CD4-positive, alpha-beta T cell treated with Interleukin-2 at 100 ng/mL for 4 hours (primary cell): Measurements from ENCODE around the gene WNT8A.

Experiments
- DNase-seq: peaks from one replicate; pipeline ENCODE4 v3.0.0-alpha.2; 2020; ENCODE audit warnings: low spot score

The WNT8A gene

DNA sequence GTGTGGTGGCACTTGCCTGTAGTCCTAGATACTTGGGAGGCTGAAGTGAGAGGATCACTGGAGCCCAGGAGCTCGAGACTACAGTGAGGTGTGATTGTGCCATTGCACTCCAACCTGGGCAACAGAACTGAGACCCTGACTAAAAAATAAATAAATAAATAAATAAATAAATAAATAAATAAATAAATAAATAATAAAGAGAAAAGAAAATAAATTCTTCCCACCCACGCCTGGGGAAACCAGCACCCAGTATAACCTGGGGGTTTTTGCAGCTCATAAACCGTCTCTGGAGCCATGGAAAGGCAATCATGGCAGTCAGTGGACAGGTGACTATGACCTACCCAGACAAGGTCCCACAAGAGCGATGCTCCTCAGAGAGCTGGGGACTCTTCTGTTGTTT lies 7.9 kb downstream of the WNT8A start:
- DNase-seq, result no peak

DNA sequence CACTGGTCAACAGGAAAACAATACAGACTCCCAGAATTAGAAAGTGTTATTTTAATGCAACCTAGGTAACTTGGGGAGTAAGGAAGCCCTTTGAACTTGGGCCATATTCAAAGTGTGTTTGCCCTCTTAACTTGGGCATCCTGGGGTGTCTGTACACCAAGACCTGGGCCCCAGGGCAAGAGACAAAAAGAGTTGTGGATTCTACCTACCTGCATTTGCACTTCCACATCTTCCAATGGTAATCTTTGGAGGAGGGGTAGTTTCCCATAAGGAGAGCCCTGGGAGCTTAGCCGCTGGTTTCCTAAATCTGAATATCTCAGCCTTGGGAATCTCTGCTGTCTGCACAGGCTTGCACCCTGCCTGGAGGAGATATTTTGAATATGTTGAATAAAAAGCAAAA lies 8.5 kb downstream of the WNT8A start:
- no peak for DNase-seq

DNA sequence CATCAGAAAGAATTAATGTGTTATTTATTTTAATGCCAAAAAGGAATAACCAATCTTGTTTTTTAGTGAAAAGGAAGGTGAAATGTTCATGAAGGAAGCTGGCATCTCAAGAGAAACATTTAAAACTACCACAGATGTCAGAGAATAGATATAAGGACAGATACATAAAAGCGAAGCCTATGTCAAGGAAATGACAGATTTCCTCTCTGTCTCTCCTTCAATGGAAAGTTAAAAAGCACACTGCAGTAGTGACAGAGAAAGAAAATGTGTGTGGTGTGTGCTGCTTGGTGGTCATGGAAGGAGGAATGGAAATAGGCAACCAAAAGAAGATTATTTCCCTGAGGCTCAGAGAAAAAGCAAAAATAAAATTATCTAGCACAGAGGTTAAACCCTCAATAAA lies 9.2 kb downstream of the WNT8A start:
- no peak for DNase-seq

DNA sequence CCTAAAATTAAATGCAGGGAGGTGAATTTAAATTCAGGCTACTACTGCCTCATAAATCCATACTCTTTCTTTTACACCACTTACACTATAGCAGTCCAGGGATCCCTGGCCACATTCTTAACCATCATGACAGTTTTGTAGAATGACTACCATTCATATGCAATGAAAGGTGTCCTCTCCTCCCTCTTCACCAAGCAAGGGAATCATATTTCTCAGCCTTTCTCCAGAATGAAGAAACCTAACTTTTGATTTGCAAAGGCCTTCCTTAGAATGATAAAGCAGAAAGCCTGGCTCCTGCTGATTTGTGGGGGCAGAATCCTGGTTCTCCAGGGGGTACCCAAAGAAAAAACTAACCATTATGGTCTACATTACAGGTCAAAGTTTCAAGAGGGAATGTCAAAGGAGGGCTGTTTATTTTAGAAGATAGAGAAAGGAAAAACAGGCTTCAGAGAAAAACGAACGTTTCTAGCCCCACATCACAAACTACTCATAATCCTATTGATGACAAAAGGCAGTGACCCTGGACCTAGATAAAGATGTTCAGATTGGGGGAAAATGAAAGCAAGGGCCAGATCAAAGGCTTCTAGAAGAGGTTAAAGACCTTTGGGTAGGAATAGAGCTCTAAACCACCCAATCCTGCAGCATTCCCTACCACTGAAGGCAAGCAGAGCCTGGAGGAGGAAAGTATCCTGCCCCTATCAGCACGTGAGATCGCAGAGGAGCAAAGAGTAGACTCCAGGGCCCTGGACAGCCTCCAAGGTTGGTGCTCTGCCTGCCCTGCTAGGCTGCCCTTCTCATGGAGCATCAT lies 11.5 kb downstream of the WNT8A start:
- no peak for DNase-seq

DNA sequence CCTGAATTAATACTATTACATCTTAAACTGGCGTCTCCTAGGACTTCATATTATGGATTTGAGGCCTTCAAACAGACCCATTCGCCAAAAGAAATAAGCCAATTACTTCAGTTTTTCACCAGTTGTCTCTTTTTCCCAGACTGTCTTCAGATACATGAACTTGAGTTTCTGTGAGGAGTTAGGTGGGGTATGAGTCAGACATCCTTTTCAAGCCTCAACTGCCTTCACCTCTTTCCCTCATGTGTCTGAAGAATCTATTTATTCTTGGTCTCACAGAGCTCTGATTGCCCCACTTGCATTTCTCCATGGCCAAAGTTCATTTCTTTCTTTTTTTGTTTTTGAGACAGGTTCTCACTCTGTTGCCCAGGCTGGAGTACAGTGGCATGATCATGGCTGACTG lies 12.5 kb downstream of the WNT8A start:
- no peak for DNase-seq

DNA sequence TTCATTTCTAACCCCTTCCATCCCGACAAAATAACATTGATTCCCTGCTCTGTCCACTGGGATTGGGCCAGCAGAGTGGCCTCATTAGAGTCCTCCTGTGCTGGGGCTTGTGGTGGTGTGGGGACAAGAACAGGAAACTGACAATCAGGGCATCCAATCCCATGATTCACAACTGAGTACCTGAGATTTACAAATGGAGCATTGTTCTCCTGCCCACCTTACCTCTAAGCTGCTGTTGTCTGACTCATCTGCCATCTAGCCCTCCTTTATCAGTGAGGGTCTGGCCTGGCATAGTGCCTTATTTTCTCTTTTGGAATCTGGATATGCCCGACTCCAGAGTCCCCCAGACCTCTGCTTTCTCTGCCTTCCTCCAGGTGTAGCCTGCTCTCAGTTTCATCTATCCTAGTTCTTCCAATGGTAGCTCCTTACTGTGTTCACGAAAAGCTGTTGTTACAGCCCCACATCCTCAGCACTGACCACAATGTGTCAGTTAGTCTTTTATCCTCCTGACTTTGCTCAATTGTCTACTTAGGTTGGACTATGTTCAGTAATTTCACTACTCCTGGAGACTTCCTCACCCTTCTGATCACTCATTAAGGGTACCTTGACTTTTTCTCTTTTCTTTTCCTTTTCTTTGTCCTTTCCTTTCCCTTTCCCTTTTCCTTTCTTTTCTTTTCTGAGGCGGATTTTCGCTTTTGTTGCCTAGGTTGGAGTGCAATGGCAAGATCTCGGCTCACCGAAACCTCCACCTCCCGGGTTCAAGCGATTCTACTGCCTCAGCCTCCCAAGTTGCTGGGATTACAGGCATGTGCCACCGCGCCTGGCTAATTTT lies 13.4 kb downstream of the WNT8A start:
- DNase-seq, result no peak

DNA sequence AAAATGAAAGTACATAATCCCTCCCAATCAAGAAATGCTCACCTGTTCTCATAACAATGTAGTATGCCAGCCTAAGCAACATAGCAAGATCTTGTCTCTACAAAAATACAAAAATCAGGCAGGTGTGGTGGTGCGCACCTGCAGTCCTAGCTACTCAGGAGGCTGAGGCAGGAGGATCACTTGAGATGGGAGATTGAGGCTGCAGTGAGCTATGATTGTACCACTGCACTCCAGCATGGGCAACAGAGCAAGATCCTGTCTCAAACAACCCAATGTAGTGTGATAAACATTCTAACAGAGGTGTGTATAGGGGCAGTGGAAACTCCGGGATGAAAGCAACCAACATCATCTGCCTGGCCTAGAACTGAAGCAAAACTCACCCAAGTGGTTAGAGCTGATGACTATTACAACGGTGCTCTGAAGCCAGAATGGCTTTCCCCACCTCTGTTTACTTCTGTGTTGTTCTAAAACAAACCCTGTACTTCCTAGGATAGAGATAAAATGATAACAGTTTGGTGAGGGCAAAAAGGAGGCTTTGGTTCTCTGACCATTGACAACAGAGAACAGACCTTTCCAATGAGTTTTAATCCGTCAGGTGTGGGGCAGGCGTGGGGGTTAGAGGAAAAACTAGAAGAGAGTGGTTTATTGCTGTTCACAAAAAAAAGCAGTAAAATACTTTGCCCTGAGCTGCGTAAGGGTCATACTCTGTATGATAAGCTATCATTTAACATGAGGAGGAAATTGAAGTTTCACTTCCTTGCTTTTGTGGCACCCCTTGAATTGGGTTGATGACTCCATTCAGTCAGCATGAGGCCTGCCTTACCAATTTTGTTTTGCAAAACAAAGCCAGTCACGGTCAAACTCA lies 18.9 kb downstream of the WNT8A start:
- no peak for DNase-seq

DNA sequence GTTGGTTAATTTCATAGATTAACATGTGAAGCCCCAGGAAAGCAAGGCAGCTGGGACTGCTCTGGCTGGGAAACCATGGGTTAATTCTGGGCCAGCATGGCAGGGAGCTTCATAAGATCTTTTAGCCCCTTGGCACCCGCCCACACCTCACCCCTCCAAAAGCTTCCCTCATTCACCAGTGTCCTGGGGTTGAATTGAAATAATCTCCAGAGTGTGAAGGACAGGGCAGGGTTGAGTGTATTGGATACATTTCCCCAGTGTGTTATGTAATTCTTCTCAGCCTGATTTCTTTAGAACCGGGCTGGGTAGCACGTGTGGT lies 19.4 kb downstream of the WNT8A start:
- no peak for DNase-seq

DNA sequence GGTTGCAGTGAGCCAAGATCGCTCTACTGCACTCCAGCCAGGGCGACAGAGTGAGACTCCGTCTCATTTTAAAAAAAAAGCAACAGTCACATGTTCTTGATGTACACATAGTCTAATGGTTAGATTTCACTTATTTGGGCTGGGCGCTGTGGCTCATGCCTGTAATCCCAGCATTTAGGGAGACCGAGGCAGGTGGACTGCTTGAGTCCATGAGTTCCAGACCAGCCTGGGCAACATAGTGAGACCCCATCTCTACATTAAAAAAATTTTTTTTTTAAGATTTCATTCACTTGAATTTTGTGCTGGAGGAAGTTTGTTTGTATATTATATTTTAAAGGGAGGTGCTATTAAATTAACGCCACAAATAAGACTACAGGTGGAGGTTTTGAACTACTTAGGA lies 21.9 kb downstream of the WNT8A start:
- no peak for DNase-seq

DNA sequence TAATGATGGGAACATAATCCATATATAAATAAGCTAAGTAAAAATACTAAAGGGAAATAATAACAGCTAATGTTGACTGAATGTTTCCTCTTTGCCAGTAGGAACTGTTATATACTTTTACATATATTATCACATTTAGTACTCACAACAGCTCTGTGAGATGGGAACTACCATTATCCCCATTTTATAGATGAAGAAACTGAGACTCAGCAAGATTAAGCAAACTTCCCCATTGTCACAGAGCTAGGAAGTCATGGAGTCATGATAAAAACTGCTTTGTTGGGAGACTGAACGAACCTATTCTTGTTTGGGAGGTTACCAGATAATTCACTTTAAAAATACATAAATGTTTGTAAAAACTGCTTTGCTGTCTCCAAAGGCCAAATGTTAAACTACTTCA lies 23.4 kb downstream of the WNT8A start:
- DNase-seq, result no peak

DNA sequence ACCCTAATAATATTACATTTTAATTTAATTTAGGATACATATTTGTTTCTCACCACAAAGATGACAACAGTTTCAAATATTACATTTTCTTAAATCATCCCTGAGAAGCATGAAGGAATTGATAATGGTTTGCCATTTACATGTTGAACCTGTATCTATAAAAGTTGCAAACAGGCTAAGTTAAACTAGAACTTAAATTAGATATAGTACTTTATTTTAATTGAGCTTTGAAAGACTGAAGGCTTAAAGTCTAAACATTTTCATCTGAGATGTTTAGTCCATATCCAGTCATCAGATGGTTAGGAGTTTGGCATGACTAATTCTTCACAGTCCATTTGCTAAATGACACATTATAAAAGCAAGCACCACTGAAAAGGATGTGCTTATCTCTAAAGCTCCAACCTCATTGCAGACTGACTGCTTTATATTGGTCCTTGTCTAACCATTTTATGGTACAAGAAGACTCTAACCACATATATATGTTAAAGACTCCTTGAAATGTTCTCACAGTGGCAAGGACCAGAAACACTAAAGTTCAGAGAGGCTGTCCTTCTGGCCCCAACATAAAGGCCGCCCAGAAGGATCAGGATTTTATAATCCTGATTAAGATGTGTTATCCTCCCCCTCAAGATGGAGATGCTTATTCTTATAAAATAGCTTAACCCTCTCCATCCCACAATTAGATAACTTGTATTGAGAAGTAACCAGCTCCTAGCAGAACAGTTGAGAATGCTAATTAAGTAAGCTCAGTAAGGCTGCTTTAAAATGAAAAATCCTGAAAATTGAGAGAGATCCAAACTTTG lies 25.8 kb downstream of the WNT8A start:
- no peak for DNase-seq

DNA sequence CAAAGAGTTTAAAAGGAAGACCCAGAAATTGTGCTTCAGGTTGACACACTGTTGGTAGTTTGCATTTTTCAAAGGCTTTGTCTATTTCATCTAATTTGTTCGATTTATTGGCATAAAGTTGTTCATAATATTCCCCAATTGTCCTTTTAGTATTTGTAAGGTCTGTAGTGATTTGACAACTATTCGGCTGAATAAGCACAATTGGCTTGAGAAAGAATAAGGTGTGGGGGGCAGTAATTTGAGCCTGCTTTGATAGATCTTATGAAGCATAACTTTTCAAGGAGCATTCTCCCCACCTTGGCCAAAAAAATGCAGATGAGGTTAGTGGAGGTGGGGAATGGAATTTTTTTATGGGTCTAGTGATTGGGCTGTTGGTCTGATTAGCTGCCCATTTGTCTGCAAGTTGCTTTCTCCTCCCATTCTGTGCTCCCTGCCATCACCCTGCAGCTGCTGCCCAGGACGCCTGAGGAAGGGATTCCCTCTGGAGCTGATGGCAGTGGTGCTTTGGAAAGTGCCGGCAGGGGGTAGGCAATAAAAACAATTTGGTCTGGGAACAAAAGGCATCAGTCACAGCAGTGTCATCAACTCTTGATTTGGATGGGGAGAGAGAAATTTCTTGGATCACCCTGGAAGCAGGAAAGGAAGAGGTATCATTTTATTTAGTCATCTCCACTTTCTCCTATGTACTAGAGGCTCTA lies 26.6 kb downstream of the WNT8A start:
- DNase-seq, result no peak

DNA sequence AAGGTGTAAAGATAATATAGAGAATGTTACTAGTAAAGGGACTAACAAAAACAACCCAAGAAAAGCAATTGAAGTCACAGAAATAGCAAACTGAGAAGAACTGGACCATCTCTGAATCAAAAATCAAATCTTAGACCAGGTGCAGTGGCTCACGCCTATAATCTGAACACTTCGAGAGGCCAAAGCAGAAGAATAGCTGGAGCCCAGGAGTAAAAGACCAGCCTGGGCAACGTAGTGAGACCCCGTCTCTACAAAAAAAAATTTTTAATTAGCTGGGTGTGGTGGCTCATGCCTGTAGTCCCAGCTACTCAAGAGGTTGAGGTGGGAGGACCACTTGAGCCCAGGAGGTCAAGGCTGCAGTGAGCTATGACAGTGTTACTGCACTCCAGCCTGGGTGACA lies 27.3 kb downstream of the WNT8A start:
- no peak for DNase-seq

DNA sequence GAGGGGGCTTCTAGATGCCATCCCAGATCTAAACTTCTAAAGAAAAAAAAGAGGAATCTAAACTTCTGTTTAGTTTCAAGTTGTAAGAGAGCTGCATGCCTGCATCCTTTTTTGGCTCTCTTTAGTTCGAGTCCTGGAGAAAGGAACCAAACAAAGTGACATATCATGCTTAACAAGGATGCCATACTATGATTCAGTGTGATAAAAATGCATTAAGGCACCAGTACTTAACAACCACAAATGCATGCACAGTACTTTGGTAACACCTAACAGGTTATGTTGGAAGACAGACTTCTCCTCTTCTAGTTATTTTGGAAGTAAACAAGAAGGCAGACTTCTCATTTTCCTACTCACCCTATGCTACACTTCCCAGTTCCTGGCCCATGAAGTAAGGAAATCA lies 28.1 kb downstream of the WNT8A start:
- DNase-seq, result no peak

DNA sequence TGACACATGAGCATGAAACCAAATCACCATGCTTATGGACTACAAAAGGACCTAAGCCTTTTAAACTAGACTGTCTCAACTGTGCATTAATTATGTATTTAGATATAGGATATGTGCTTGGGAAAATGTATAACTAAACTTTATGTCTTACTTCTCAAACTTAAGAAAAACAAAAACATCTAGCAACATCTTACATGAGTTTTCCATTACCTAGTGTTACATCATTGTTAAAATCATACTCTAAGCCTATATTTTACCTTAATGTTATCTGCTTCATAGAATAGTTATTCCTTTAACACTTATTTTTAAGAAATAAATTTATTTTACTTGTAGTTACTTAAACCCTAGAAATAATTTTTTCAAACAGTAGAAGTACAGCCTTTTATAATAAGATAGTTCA lies 31.4 kb downstream of the WNT8A start:
- DNase-seq, result no peak

DNA sequence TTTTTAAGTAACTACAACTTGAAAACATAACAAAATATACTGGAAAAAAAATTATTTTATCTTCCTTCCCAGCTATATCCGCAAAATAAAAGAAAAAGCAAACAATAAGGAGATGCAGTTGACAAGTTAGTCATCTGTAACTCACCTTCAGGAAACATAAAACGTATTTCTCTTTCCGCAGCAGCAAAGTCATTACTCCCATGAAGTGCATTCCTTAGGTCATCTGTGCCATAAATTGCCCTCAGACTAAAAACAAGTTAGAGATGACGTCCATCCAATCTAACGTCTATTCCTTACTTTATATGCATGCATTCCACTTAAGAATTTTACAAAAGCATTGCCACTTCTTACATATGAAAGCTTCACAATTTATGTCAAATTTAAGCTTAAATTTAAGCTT lies 44.5 kb downstream of the WNT8A start:
- DNase-seq, result no peak

DNA sequence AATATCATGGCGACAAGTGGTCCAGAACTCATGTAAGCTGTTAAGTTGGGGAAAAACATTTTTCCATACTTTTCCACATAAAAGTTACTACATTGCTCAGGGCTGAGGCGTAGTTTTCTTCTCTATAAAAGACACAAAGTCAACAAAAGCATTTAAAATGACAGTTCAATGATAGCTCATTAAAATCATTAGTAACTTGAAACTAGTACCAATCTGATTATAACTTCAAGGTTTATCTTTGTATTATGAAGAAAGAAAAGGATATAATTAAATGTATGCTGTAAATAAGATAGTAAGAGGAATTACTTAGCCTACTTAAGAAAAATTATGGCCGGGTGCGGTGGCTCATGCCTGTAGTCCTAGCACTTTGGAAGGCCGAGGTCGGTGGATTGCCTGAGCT lies 45.5 kb downstream of the WNT8A start:
- no peak for DNase-seq

DNA sequence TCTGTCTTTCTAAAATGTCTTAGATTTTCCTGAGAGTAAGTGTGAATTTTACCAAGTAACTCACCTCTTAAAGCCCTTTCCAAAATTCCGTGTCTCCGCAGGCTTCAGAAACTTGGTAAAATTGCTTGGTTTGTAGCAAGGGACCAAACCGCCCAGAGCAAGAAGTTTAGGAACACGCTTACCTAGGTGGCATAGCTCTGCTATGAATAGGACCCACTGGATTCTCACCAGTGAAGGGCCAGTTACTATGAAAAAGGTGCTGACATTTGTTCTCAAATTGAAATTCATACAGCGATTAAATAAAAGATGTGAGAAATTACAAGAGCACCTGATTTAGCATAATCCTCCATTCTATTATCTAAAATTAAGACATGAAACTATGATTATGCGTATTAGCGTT lies 48.7 kb downstream of the WNT8A start:
- DNase-seq, result no peak

DNA sequence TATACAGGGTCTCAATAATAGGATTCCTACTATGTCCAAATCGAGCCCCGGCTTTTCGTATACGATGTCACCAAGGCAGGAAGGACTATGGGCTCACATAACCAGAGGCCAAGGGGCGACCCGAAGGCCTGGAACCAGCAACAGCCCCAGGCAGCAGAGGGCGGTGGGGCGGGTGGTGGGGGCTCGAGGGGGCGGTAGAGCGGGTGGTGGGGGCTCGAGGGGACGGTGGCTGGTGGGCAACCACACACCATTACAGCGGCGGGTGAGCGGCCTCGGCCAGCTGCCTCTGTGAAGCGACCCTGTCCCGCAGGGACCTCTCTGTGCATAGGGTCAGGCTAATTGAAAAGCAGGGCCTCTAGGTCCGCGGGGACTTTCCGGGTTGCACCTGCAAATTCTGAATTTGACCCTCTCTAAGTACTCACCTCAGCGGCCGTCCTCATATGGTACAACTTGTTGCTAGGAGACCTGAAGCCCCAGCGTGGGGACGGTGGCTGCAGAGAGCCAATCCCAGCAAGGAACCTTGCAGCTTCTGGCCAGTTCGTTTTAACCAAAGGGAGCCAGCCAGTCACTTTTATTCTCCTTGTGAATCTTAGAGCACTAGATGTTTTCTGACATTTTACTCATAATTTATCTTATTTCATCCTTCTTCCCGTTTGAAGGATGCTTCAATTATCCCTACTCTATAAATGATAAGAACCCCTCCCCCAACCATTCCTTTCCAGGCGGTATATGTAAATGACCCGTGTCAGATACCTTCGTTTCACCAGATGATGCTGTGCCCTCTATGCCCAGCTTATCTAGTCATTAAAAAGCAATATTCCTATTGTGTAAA lies 55.3 kb downstream of the WNT8A start, which contains the start of gene NME5:
NME5 (minus strand) TSS at position 480 of the 832 bp plus-strand sequence. CDS start 648 bp downstream, outside the sequence.
- no peak for DNase-seq

DNA sequence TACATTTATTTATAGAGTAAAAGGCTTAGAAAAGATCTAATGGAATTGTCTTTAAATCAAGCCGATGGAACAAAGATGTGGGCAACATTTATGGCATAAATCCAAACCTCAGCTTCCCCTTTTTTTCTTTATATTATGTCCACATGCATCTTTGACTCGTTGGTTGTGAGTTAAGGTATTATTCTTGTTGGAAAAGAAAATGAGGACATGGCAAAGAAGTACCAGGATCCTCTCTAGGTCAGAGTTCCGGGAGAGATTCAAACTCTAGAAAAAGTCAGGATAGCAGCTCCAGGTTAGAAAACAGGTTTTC lies 55.9 kb downstream of the WNT8A start:
- no peak for DNase-seq
